DND-41 (cell line): Measurements from ENCODE around the gene TFAP2A.

Source experiments
- ATAC-seq: fragments of 200-7000 bp; cut with Tn5 transposase; 3 replicates; pipeline ENCODE4 v1.9.1; 2021; ENCODE audit warnings: low read depth; ENCODE audit not compliant: insufficient read depth
- DNase-seq: peaks from one replicate; pipeline ENCODE4 v3.0.0-alpha.2; 2020
- H2AFZ ChIP-seq: 2 replicates; pipeline ENCODE4 v1.6.0; 2012; ENCODE audit warnings: low read depth, low read length
- H3K27ac ChIP-seq: 2 replicates; pipeline ENCODE4 v1.5.1; 2012; ENCODE audit warnings: low read length, inconsistent platforms
- H3K27me3 ChIP-seq: fragments of 200-600 bp; sonication (generic); 2 replicates; pipeline ENCODE4 v1.6.0; 2012; ENCODE audit warnings: low read length, mild to moderate bottlenecking, inconsistent platforms; ENCODE audit not compliant: insufficient read depth, poor library complexity
- H3K36me3 ChIP-seq: 2 replicates; pipeline ENCODE4 v1.5.1; 2012; ENCODE audit warnings: low read length, inconsistent platforms; ENCODE audit not compliant: insufficient read depth
- H3K4me1 ChIP-seq: 2 replicates; pipeline ENCODE4 v1.5.1; 2012; ENCODE audit warnings: mild to moderate bottlenecking, low read length; ENCODE audit not compliant: insufficient read depth
- H3K4me2 ChIP-seq: 2 replicates; pipeline ENCODE4 v1.6.0; 2012; ENCODE audit warnings: mild to moderate bottlenecking, moderate library complexity, low read length, inconsistent platforms; ENCODE audit not compliant: insufficient read depth
- H3K4me3 ChIP-seq, 2 experiments: fragments of 200-600 bp in 1 of 2; shearing (Covaris generic) in 1 of 2; 2 replicates each; pipeline ENCODE4 v1.5.1; 2012 to 2016; ENCODE audit warnings: inconsistent platforms in 2 of 2, low read length in 2 of 2, mild to moderate bottlenecking in 2 of 2, low read depth in 1 of 2, moderate library complexity in 1 of 2
- H3K79me2 ChIP-seq: 2 replicates; pipeline ENCODE4 v1.6.0; 2012; ENCODE audit warnings: low read length, inconsistent platforms; ENCODE audit not compliant: insufficient read depth
- H3K9ac ChIP-seq: 2 replicates; pipeline ENCODE4 v1.6.0; 2012; ENCODE audit warnings: low read depth, mild to moderate bottlenecking, inconsistent platforms, low read length, moderate library complexity
- H3K9me3 ChIP-seq: 2 replicates; pipeline ENCODE4 v1.5.1; 2012; ENCODE audit warnings: low read length, moderate library complexity, mild to moderate bottlenecking, inconsistent platforms; ENCODE audit not compliant: insufficient read depth, severe bottlenecking
- H4K20me1 ChIP-seq: 2 replicates; pipeline ENCODE4 v1.6.0; 2012; ENCODE audit warnings: low read length; ENCODE audit not compliant: insufficient read depth
- CTCF ChIP-seq: IDR thresholded peaks from 2 replicates; pipeline ENCODE4 v1.5.1; 2012; ENCODE audit warnings: borderline replicate concordance, low read length, moderate library complexity, mild to moderate bottlenecking; ENCODE audit not compliant: poor library complexity, severe bottlenecking; ENCODE audit errors: extremely low read depth
- EZH2 ChIP-seq: IDR thresholded peaks from 3 replicates; pipeline ENCODE4 v1.6.1; 2012; ENCODE audit warnings: borderline replicate concordance, low read depth, mild to moderate bottlenecking, moderate library complexity, low read length, inconsistent platforms; ENCODE audit not compliant: severe bottlenecking

Gene TFAP2A

DNA sequence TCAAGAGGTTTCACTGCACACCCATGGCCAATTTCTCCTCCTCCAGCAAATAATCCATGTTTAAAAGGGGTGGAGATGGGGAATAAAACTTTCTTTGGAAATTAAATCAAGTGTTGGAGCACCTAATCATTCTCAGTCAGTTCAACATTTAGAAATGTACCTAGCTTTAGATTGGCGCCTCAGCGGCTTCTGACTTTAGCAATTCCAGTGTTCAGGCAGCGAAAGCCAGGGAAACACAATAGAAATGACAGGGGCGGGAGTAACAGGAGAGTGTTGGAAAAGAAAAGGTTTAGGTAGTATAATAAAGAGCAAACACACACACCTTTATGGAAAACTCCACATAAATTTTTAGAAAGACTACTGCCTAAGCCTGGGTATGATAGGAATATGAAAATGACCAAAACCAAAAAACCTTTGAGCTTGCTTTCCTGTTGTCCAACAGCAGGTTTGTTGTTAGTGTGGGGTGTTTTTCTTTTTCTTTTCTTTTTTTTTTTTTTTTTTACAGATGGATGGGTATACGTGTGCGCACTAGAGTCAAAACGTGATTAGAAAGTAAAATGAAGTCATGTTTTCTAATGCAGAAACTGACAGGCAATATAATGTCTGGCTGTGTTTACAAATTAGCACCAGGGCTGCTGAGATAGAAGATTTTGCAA, 7.7 kb downstream of the TFAP2A start:
- no peak overlapping the region for H3K4me3 ChIP-seq
- no peak overlapping the region for H3K9ac ChIP-seq
- H3K79me2 ChIP-seq = no peaks in the 10 kb centered on the region
- H3K27ac ChIP-seq = no peak overlapping the region
- peaks cover 5% of the 10 kb centered on the region for H3K27me3 ChIP-seq
- DNase-seq (no peak), ATAC-seq (no peak)
- TF ChIP-seq CTCF (no peak), EZH2 (no peak)
- no peaks in the 10 kb centered on the region for H3K9me3 ChIP-seq
- no peaks in the 10 kb centered on the region for H4K20me1 ChIP-seq
- H3K36me3 ChIP-seq = no peaks in the 10 kb centered on the region
- H2AFZ ChIP-seq = no peak overlapping the region
- H3K4me1 ChIP-seq = no peaks in the 10 kb centered on the region
- no peak overlapping the region for H3K4me2 ChIP-seq

DNA sequence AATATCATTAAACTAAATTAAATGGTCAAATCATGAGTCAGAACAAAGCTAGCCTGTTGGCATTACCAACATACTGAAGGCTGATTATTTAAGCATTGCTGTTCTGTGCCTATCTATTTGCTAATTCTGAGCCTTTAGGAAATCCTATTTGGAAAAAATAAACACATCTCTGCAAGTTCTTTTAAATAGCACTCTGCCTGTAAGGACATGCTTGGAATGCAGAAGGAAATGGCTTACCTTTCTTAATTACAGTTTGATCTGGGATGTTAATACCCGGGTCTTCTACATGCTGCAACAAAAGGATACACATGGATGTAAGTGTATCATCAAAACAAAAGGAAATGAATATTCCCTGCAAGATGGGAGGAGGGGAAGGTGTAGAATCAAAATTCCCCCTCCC, 8.3 kb downstream of the TFAP2A start:
- ATAC-seq (no peak), DNase-seq (no peak)
- Histone ChIP-seq H3K79me2 (no peaks in the 10 kb centered on the region), H3K36me3 (no peaks in the 10 kb centered on the region), H3K9me3 (no peaks in the 10 kb centered on the region), H3K4me1 (no peaks in the 10 kb centered on the region), H3K4me2 (no peak overlapping the region), H4K20me1 (no peaks in the 10 kb centered on the region), H3K9ac (no peak overlapping the region), H2AFZ (no peak overlapping the region), H3K4me3 (no peak overlapping the region), H3K27me3 (peaks cover 5% of the 10 kb centered on the region), H3K27ac (no peak overlapping the region)
- TF ChIP-seq CTCF (no peak), EZH2 (no peak)

- no peak overlapping the region for H3K27ac ChIP-seq
These were observed 9.4 kb downstream of the TFAP2A start for GRCh38 chr6:10405513-10405900.

More at GRCh38 chr6:10405513-10405900, 9.4 kb downstream of the TFAP2A start:
- Histone ChIP-seq H3K9ac (no peak overlapping the region), H4K20me1 (no peaks in the 10 kb centered on the region), H3K9me3 (no peaks in the 10 kb centered on the region), H3K4me2 (no peak overlapping the region), H2AFZ (no peak overlapping the region), H3K4me1 (no peaks in the 10 kb centered on the region), H3K4me3 (no peak overlapping the region), H3K79me2 (no peaks in the 10 kb centered on the region), H3K27me3 (peaks cover 5% of the 10 kb centered on the region), H3K36me3 (no peaks in the 10 kb centered on the region)
- TF ChIP-seq CTCF (no peak), EZH2 (no peak)
- ATAC-seq = no peak
- DNase-seq = no peak
